K562 (cell line): ENCODE results near the gene PRKCG. TPM values are rescaled to one million over a fixed set of nuclear protein-coding genes. Genes with fewer than 3 reads are reported as not detected.

Source experiments
- ARNT ChIP-seq, 2 experiments: fragments of 450-650 bp; IDR thresholded peaks; 2 replicates each; pipeline ENCODE4 v1.6.1; 2016; ENCODE audit warnings: mild to moderate bottlenecking in 1 of 2
- CBX2 ChIP-seq: fragments of 200-600 bp; sonication (generic); IDR thresholded peaks from one replicate; pipeline ENCODE4 v1.6.1; 2012; ENCODE audit warnings: mild to moderate bottlenecking, low read length, inconsistent platforms; ENCODE audit not compliant: insufficient read depth, poor library complexity, severe bottlenecking
- EHMT2 ChIP-seq: fragments of 450-650 bp; IDR thresholded peaks from 2 replicates; pipeline ENCODE4 v1.6.1; 2018; ENCODE audit warnings: antibody characterized with exemption
- ELF4 ChIP-seq: fragments of 450-650 bp; formaldehyde crosslinking; IDR thresholded peaks from 2 replicates; pipeline ENCODE4 v1.4.0; 2022; ENCODE audit warnings: missing genetic modification characterization
- FOXJ3 ChIP-seq: sonication (generic); formaldehyde crosslinking; IDR thresholded peaks from 2 replicates; pipeline ENCODE4 v1.4.0; 2020; ENCODE audit warnings: mild to moderate bottlenecking, missing genetic modification reagents
- HDAC8 ChIP-seq: fragments of 450-650 bp; IDR thresholded peaks from 2 replicates; pipeline ENCODE4 v1.6.1; 2016; ENCODE audit warnings: mild to moderate bottlenecking, missing genetic modification characterization, moderate library complexity, missing compliant biosample characterization
- HNRNPK ChIP-seq: fragments of 200-400 bp; formaldehyde crosslinking; IDR thresholded peaks from one replicate; pipeline ENCODE4 v1.6.1; 2018; ENCODE audit warnings: mild to moderate bottlenecking, low read depth, low read length; ENCODE audit not compliant: poor library complexity, severe bottlenecking
- RBM25 ChIP-seq: fragments of 200-400 bp; formaldehyde crosslinking; IDR thresholded peaks from 2 replicates; pipeline ENCODE4 v1.6.1; 2018; ENCODE audit warnings: low read length, low read depth, moderate library complexity; ENCODE audit not compliant: severe bottlenecking
- SPI1 ChIP-seq: IDR thresholded peaks from 2 replicates; pipeline ENCODE4 v1.6.1; 2011; ENCODE audit warnings: low read depth, low read length, control low read depth, borderline replicate concordance
- ZNF217 ChIP-seq: sonication (generic); formaldehyde crosslinking; IDR thresholded peaks from 2 replicates; pipeline ENCODE4 v1.8.0; 2022; ENCODE audit warnings: mild to moderate bottlenecking, missing genetic modification reagents
- ZNF274 ChIP-seq: IDR thresholded peaks from 2 replicates; pipeline ENCODE4 v1.6.1; 2011; ENCODE audit warnings: low read depth, mild to moderate bottlenecking, low read length, moderate library complexity, borderline replicate concordance
- ZNF431 ChIP-seq: sonication (generic); formaldehyde crosslinking; IDR thresholded peaks from 2 replicates; pipeline ENCODE4 v1.8.0; 2022; ENCODE audit warnings: mild to moderate bottlenecking, missing genetic modification reagents
- ZNF696 ChIP-seq: fragments of 250-450 bp; sonication (Bioruptor Pico); conservative IDR thresholded peaks from 2 replicates; pipeline ENCODE4 v1.4.0; 2020; ENCODE audit warnings: mild to moderate bottlenecking, moderate library complexity
- ZNF717 ChIP-seq: fragments of 250-450 bp; sonication (Bioruptor Pico); IDR thresholded peaks from 2 replicates; pipeline ENCODE4 v1.5.0; 2021
- ZSCAN29 ChIP-seq: fragments of 450-650 bp; IDR thresholded peaks from 2 replicates; pipeline ENCODE4 v1.6.1; 2017
- polyA plus RNA-seq, 8 experiments: library from polyadenylated mRNA; depleted of rRNA in 4 of 8; stranded (reverse) in 5 of 8; unstranded in 3 of 8; fragments of >200 nt; fragmentation: Nextera tagmentation in 2 of 8; fragmentation: Illumina TruSeq in 1 of 8; extraction: Ambion mirVana in 2 of 8; extraction: Trizol in 1 of 8; gene quantifications; 2 replicates each; pipeline versions ENCODE4 v1.2.1 to v1.2.3, GENCODE V29; 2011 to 2014; ENCODE audit warnings: inconsistent platforms in 1 of 8, missing spikeins in 1 of 8
- total RNA-seq, 7 experiments: library from RNA; depleted of rRNA in 6 of 7; stranded (reverse); fragments of >200 nt in 6 of 7; fragmentation: Illumina TruSeq in 2 of 7; extraction: Trizol in 2 of 7; gene quantifications; 2 replicates each; pipeline versions ENCODE4 v1.2.1 to v1.2.3, GENCODE V29; 2011 to 2021; ENCODE audit warnings: low replicate concordance in 1 of 7
- TF ChIP-seq, protein P1 (sequence below), 2 experiments: fragments of 450-650 bp in 1 of 2; sonication (generic) in 1 of 2; formaldehyde crosslinking in 1 of 2; IDR thresholded peaks; 2 replicates each; pipeline versions ENCODE4 v1.7.1 to v1.9.0; 2016 to 2022; ENCODE audit warnings: inconsistent platforms in 1 of 2, mild to moderate bottlenecking in 1 of 2, missing genetic modification reagents in 1 of 2
- TF ChIP-seq, protein P2 (sequence below): IDR thresholded peaks from 3 replicates; pipeline ENCODE4 v1.6.1; 2011; ENCODE audit warnings: borderline replicate concordance, mild to moderate bottlenecking; ENCODE audit not compliant: insufficient read length, insufficient read depth
- TF ChIP-seq, protein P3 (sequence below), 3 experiments: fragments of 200-800 bp in 1 of 3; sonication (Bioruptor generic) in 1 of 3; sonication (generic) in 1 of 3; formaldehyde crosslinking in 1 of 3; IDR thresholded peaks; 2 replicates each; pipeline versions ENCODE4 v1.6.1 to v1.8.0; 2016 to 2022; ENCODE audit warnings: mild to moderate bottlenecking in 2 of 3, missing compliant biosample characterization in 2 of 3, missing genetic modification characterization in 2 of 3, missing genetic modification reagents in 1 of 3

PRKCG gene
- total and polyA plus RNA-seq, 9 of the 15 experiments (the other 6 are each of a cell fraction or from before 2014, with no cell fraction given): not detected

DNA sequence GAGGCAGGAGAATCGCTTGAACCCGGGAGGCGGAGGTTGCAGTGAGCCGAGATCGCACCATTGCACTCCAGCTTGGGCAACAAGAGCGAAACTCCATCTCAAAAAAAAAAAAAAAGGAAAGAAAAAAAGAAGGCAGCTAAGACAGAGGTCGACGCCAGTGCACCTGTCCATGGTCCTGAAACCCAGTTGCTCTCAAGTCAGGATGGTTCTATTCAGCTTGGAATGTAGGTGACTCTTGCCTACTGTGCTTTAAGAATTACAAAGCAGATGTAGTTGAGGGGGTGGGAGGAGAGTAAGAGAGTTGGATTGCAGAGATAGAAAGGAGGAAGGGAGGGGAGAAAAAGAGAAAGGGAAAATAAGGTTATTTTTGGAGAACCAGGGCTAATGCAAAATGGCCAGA lies 45.7 kb downstream of the PRKCG start (continued):
- TF ChIP-seq, protein P1, sequence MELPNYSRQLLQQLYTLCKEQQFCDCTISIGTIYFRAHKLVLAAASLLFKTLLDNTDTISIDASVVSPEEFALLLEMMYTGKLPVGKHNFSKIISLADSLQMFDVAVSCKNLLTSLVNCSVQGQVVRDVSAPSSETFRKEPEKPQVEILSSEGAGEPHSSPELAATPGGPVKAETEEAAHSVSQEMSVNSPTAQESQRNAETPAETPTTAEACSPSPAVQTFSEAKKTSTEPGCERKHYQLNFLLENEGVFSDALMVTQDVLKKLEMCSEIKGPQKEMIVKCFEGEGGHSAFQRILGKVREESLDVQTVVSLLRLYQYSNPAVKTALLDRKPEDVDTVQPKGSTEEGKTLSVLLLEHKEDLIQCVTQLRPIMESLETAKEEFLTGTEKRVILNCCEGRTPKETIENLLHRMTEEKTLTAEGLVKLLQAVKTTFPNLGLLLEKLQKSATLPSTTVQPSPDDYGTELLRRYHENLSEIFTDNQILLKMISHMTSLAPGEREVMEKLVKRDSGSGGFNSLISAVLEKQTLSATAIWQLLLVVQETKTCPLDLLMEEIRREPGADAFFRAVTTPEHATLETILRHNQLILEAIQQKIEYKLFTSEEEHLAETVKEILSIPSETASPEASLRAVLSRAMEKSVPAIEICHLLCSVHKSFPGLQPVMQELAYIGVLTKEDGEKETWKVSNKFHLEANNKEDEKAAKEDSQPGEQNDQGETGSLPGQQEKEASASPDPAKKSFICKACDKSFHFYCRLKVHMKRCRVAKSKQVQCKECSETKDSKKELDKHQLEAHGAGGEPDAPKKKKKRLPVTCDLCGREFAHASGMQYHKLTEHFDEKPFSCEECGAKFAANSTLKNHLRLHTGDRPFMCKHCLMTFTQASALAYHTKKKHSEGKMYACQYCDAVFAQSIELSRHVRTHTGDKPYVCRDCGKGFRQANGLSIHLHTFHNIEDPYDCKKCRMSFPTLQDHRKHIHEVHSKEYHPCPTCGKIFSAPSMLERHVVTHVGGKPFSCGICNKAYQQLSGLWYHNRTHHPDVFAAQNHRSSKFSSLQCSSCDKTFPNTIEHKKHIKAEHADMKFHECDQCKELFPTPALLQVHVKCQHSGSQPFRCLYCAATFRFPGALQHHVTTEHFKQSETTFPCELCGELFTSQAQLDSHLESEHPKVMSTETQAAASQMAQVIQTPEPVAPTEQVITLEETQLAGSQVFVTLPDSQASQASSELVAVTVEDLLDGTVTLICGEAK (IDR thresholded peaks at IDR 0.05): no peak
- TF ChIP-seq, protein P1 (CRISPR knock-in tag; IDR thresholded peaks at IDR 0.05): no peak
- TF ChIP-seq ZNF717: no peak
- TF ChIP-seq ZNF696: no peak
- no peak for TF ChIP-seq RBM25
- TF ChIP-seq, protein P2, sequence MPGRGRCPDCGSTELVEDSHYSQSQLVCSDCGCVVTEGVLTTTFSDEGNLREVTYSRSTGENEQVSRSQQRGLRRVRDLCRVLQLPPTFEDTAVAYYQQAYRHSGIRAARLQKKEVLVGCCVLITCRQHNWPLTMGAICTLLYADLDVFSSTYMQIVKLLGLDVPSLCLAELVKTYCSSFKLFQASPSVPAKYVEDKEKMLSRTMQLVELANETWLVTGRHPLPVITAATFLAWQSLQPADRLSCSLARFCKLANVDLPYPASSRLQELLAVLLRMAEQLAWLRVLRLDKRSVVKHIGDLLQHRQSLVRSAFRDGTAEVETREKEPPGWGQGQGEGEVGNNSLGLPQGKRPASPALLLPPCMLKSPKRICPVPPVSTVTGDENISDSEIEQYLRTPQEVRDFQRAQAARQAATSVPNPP: no peak
- TF ChIP-seq ZNF217 (CRISPR knock-in tag): no peak
- no peak for TF ChIP-seq ZSCAN29
- TF ChIP-seq EHMT2: peak; percentile 99
- no peak for TF ChIP-seq CBX2
- TF ChIP-seq, protein P3, sequence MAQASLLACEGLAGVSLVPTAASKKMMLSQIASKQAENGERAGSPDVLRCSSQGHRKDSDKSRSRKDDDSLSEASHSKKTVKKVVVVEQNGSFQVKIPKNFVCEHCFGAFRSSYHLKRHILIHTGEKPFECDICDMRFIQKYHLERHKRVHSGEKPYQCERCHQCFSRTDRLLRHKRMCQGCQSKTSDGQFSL (CRISPR knock-in tag; IDR thresholded peaks at IDR 0.05): no peak
- TF ChIP-seq, protein P3 (tag; IDR thresholded peaks at IDR 0.05): no peak
- no peak for TF ChIP-seq ELF4
- no peak for TF ChIP-seq HNRNPK
- TF ChIP-seq ZNF274: no peak
- TF ChIP-seq SPI1: no peak
- TF ChIP-seq FOXJ3 (CRISPR knock-in tag): no peak
- TF ChIP-seq HDAC8 (tag): no peak
- no peak for TF ChIP-seq ZNF431 (CRISPR knock-in tag)
- TF ChIP-seq ARNT (IDR thresholded peaks at IDR 0.05): no peak
